Panc1 (cell line): Measurements from ENCODE around the gene SWSAP1. TPM values are rescaled to one million over a fixed set of nuclear protein-coding genes. Genes with fewer than 3 reads are reported as not detected.

ENCODE experiments used
- ATAC-seq: fragments of 200-7000 bp; cut with Tn5 transposase; 2 replicates; pipeline ENCODE4 v1.9.1; 2020; ENCODE audit warnings: mild to moderate bottlenecking, moderate library complexity
- BruUV-seq: library from RNA; stranded (reverse); fragments of 400-500 nt; replicated peaks from 2 replicates; lab custom pipeline; 2021; lab: Mats Ljungman, UMichigan
- CTCF ChIA-PET: fragments of 300-600 bp; sonication (Branson Sonifier 250); formaldehyde crosslinking; loops from one replicate; lab custom pipeline; 2022; ENCODE audit warnings: antibody characterized with exemption; lab: Charles Lee
- POLR2A ChIA-PET: fragments of 300-600 bp; sonication (Branson Sonifier 250); formaldehyde crosslinking; loops from one replicate; lab custom pipeline; 2022; ENCODE audit warnings: antibody characterized with exemption; lab: Charles Lee
- DNase-seq: peaks from one replicate; pipeline ENCODE4 v3.0.0-alpha.2; 2010; ENCODE audit warnings: low read depth, low spot score
- H3K27ac ChIP-seq: 2 replicates; pipeline ENCODE4 v1.5.1; 2011; ENCODE audit warnings: mild to moderate bottlenecking, low read length, inconsistent platforms
- H3K27me3 ChIP-seq: fragments of 200-500 bp; sonication (Bioruptor generic); 2 replicates; pipeline ENCODE4 v1.6.0; 2014; ENCODE audit warnings: low read length, inconsistent platforms; ENCODE audit not compliant: control insufficient read depth, insufficient read depth
- H3K36me3 ChIP-seq: fragments of 200-500 bp; sonication (Bioruptor generic); 2 replicates; pipeline ENCODE4 v1.5.1; 2014; ENCODE audit warnings: inconsistent platforms, mild to moderate bottlenecking, low read length, moderate library complexity; ENCODE audit not compliant: control insufficient read depth, insufficient read depth
- H3K4me1 ChIP-seq: 2 replicates; pipeline ENCODE4 v1.5.1; 2011; ENCODE audit warnings: inconsistent platforms, mild to moderate bottlenecking, low read length, moderate library complexity; ENCODE audit not compliant: control insufficient read depth, insufficient read depth
- H3K4me3 ChIP-seq, 2 experiments: 2 replicates each; pipeline ENCODE4 v1.5.1; 2011 to 2012; ENCODE audit warnings: low read depth in 2 of 2, low read length in 2 of 2, mild to moderate bottlenecking in 2 of 2, inconsistent platforms in 1 of 2, moderate library complexity in 1 of 2
- H3K9me3 ChIP-seq: fragments of 200-500 bp; sonication (Bioruptor generic); 2 replicates; pipeline ENCODE4 v1.5.1; 2014; ENCODE audit warnings: low read depth, mild to moderate bottlenecking, inconsistent platforms, low read length, moderate library complexity; ENCODE audit not compliant: control insufficient read depth, insufficient read depth
- CTCF ChIP-seq: fragments of 450-650 bp; IDR thresholded peaks from 2 replicates; pipeline ENCODE4 v1.5.1; 2017; ENCODE audit warnings: mild to moderate bottlenecking
- POLR2AphosphoS5 ChIP-seq: IDR thresholded peaks from 2 replicates; pipeline ENCODE4 v1.6.1; 2012; ENCODE audit warnings: mild to moderate bottlenecking, low read depth, low read length, moderate library complexity
- REST ChIP-seq, 2 experiments: IDR thresholded peaks; 2 replicates each; pipeline ENCODE4 v1.6.1; 2011 to 2012; ENCODE audit warnings: low read depth in 2 of 2, control low read depth in 1 of 2, low read length in 1 of 2, mild to moderate bottlenecking in 1 of 2, moderate library complexity in 1 of 2; ENCODE audit not compliant: insufficient read depth in 1 of 2
- SIN3A ChIP-seq: IDR thresholded peaks from 2 replicates; pipeline ENCODE4 v1.6.1; 2012; ENCODE audit warnings: low read depth, mild to moderate bottlenecking, low read length, moderate library complexity, borderline replicate concordance; ENCODE audit not compliant: insufficient read depth
- TCF7L2 ChIP-seq: IDR thresholded peaks from 2 replicates; pipeline ENCODE4 v1.6.1; 2011; ENCODE audit warnings: mild to moderate bottlenecking, low read depth, low read length, inconsistent platforms
- in situ Hi-C: cut with HindIII; loops from 2 replicates; pipeline ENCODE4 v1.10.0; 2016; ENCODE audit warnings: low sequenced_read_pairs, low pct_unique_long_range_greater_than_20kb
- intact Hi-C: fragments of 100-400 bp; cut with micrococcal nuclease; formaldehyde crosslinking; loops from one replicate; pipeline ENCODE4 v1.10.0; 2022; ENCODE audit not compliant: unreplicated experiment
- total RNA-seq: library from RNA; stranded (reverse); gene quantifications from one replicate; pipeline ENCODE4 v1.2.1, GENCODE V29; 2021; ENCODE audit not compliant: unreplicated experiment

SWSAP1 gene
- total RNA-seq, 1 experiment from 2014 or later: 3.1 TPM

DNA sequence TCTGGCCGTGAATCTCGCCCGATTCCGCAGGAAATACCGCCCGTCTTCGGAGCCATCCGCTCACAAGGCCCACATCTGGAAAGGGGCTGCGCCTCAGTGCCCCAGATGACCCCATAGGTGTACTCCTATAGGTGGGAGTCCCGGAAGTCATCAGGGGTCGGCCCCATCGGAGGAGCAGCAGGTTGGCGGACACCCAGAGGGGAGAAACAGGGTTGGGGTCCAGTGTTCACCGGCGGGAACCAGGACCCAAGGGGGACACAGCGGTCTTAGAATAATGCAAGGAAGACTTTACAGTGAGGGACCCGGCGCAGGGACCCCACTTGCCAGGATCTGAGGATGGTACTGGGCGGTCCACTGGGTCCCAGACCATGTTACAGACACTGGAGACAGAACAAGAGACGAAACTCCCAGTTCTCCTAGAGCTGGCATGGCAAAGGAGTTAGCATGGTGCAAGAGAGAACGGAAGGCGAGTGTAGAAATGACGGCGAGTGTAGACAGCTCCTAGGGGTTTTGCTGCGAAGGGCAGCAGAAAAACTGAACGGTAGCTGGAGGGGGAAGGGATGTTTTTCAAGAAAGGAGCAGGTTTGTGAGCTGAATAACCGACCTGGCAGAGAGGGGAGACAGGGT is 48.8 kb downstream of the SWSAP1 start:
- Histone ChIP-seq H3K9me3 (no peaks in the 10 kb centered on the region), H3K27me3 (no peaks in the 10 kb centered on the region), H3K27ac (no peak overlapping the region), H3K36me3 (peaks cover 5% of the 10 kb centered on the region; the same call in 1 of the 2 replicates), H3K4me3 (no peak overlapping the region), H3K4me1 (no peaks in the 10 kb centered on the region)
- in situ Hi-C loops (no loop called here), intact Hi-C loops (no loop called here)
- ATAC-seq: no peak
- CTCF ChIA-PET: interaction anchor here (1.1 kb wide), 1 partner anchor 42 kb away, joined by 4 read pairs; no protein-coding TSS in a partner anchor
- no TSS peak for BruUV-seq
- no peak for DNase-seq
- TF ChIP-seq POLR2AphosphoS5 (no peak), REST (IDR thresholded peaks at IDR 0.05; ENCODE audit: insufficient read depth in 1 of 2, low read depth in 2 of 2, low read length in 1 of 2) (no peak), SIN3A (no peak), TCF7L2 (no peak), CTCF (no peak)
- POLR2A ChIA-PET: no interaction called here

DNA sequence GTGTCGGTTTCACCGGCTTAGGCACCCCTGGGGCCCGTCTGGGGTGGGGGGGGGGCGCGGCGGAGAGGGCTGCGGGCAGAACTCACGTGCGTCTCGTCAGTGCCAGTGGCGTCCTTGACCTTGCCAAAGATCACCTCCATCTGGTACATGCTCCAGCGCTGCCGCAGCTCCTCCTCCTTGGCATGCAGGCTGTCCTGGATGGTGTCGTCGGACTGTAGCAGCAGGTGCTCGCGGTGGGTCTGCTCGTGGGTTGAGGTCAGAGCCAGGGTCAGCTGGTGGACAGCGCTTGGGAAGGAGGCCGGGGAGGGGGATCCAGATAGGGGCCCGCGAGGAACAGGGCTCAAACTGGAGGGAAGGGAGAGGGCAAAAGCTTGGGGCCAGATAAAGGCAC is 49.3 kb downstream of the SWSAP1 start:
- ChIA-PET CTCF (no interaction called here), POLR2A (no interaction called here)
- intact Hi-C loops (no loop called here), in situ Hi-C loops (no loop called here)
- peaks cover 2% of the 10 kb centered on the region; the same call in 1 of the 2 replicates for H3K36me3 ChIP-seq
- ATAC-seq (no peak), DNase-seq (no peak)
- H3K27ac ChIP-seq: no peak overlapping the region
- H3K4me1 ChIP-seq: no peaks in the 10 kb centered on the region
- no peaks in the 10 kb centered on the region for H3K9me3 ChIP-seq
- no TSS peak for BruUV-seq
- no peak for TF ChIP-seq TCF7L2
- TF ChIP-seq SIN3A: no peak
- no peak for TF ChIP-seq POLR2AphosphoS5
- no peaks in the 10 kb centered on the region for H3K27me3 ChIP-seq
- no peak overlapping the region for H3K4me3 ChIP-seq

Other genes with a start within 250 kb of the SWSAP1 start
- 50.6 TPM for gene SPC24, start 218.9 kb upstream of the SWSAP1 start, total RNA-seq
- 121 TPM for gene KANK2, start 177.1 kb upstream of the SWSAP1 start, total RNA-seq
- not detected for gene ANGPTL8, start 135.0 kb upstream of the SWSAP1 start, total RNA-seq
- 19.4 TPM for gene DOCK6, start 112.1 kb upstream of the SWSAP1 start, total RNA-seq
- not detected for gene TSPAN16, start 78.5 kb upstream of the SWSAP1 start, total RNA-seq
- 46.6 TPM for gene RAB3D, start 35.0 kb upstream of the SWSAP1 start, total RNA-seq
- gene TMEM205, start 28.4 kb upstream of the SWSAP1 start, total RNA-seq: 133 TPM
- gene CCDC159, start 28.1 kb upstream of the SWSAP1 start, total RNA-seq: 46.6 TPM
- 43.3 TPM for gene PLPPR2, start 19.2 kb upstream of the SWSAP1 start, total RNA-seq
- 16.4 TPM for gene EPOR, start 9.6 kb downstream of the SWSAP1 start, total RNA-seq
- gene RGL3, start 44.6 kb downstream of the SWSAP1 start, total RNA-seq: 22.6 TPM
- 1.9 TPM for gene ODAD3, start 60.5 kb downstream of the SWSAP1 start, total RNA-seq
- gene PRKCSH, start 61.0 kb downstream of the SWSAP1 start, total RNA-seq: 399 TPM
- not detected for gene ELAVL3, start 106.4 kb downstream of the SWSAP1 start, total RNA-seq
- gene ZNF653, start 131.2 kb downstream of the SWSAP1 start, total RNA-seq: 10.4 TPM
- gene ECSIT, start 154.5 kb downstream of the SWSAP1 start, total RNA-seq: 39.4 TPM
- 0.98 TPM for gene CNN1, start 164.2 kb downstream of the SWSAP1 start, total RNA-seq
- gene ELOF1, start 184.6 kb downstream of the SWSAP1 start, total RNA-seq: 62.2 TPM
- 0.85 TPM for gene ACP5, start 203.0 kb downstream of the SWSAP1 start, total RNA-seq
- 10.7 TPM for gene ZNF627, start 222.8 kb downstream of the SWSAP1 start, total RNA-seq